SHP77 (cell line): Measurements from ENCODE around the gene GPR161.

ENCODE experiments used
- DNase-seq, 2 experiments: peaks; one replicate each; lab custom pipeline; 2025; lab: John Stamatoyannopoulos, UW

The GPR161 gene

DNA sequence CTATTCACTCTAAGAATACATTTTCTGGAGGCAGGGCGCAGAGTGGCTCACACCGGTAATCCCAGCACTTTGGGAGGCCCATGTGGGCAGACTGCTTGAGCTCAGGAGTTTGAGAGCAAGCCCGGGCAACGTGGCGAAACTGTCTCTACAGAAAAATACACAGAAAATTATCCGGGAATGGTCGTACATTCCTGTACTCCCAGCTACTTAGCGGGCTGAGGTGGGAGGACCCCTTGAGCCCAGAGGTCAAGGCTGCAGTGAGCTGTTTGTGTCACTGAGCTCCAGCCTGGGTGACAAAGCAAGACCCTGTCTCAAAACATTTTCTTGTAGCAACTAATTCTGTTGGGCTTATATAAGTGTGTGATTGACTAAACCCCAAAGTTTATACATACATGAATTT, 30.5 kb downstream of the GPR161 start:
- DNase-seq = no peak

DNA sequence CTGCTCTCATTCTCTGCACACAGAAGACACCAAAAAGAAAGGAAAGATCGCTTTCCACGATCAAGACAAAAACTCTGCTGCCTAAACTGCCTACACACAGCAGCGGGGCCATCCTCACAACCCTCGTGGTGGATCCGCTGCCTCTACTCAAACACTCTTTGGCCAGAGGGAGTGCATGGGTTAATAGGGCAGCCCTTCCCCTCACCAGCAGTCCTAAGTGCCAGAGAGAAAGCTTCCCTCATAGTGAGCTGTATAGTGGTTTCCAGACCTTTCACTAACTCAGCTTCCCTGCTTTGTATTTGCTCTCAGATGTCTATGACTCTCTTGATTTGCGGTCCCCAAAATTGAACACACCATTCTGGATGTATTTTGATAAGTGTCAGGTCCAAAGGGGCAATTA, 30.9 kb downstream of the GPR161 start:
- DNase-seq = no peak

DNA sequence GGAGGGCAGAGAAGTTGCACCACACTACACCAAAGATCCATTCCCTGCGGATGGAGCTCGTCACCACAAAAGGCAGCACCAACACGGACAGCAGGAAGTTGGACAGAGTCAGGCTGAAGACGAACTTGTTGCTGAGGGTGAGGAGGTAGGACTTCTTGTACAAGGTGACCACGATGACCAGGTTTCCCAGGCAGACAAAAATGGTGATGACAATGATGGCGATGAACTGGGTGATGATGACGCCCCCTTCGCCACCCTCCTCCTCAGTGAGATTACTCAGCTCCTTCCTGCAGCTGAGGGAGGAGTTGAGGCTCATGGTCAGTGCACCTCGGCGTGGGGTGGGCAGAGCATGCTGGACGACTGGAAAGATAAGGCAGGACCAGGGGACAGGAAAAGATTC, 32.2 kb downstream of the GPR161 start:
- no peak for DNase-seq

DNA sequence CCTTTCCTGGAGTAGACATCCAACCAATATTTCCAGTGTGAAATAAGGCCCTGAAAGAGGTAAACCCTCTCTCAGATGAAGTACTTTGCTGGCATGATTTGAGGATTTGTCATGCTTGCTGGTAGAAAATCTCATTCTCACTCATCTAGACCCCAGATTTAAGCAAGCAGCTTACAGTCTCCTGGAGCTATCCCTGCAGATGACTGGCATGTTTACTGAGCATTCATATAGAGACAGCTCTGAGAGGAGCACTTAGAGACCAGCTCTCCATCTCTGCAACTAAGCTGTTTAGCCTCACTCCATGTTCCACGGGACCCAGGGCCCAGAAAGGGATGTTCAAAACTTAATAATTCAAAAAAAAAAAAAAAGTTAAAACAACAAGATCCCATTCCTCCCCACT, 34.2 kb downstream of the GPR161 start:
- no peak for DNase-seq

DNA sequence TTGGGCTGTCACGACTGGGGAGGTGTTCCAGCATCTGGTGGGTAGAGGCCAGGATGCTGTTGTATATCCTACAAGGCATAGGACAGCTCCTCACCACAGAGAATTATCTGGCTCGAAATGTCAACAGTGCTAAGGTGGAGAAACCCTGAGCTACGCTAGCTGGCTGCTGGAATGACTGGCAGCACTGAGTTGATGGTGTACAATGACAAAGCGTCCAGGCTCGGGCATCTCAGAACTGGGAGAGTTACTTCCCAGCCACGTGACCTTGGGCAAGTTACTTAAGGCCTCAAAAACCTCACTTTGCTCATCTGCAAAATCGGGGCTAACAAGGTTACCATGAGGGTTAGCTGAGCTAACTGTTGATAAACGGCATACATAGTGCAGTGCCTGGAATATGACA, 35.4 kb downstream of the GPR161 start:
- no peak for DNase-seq

DNA sequence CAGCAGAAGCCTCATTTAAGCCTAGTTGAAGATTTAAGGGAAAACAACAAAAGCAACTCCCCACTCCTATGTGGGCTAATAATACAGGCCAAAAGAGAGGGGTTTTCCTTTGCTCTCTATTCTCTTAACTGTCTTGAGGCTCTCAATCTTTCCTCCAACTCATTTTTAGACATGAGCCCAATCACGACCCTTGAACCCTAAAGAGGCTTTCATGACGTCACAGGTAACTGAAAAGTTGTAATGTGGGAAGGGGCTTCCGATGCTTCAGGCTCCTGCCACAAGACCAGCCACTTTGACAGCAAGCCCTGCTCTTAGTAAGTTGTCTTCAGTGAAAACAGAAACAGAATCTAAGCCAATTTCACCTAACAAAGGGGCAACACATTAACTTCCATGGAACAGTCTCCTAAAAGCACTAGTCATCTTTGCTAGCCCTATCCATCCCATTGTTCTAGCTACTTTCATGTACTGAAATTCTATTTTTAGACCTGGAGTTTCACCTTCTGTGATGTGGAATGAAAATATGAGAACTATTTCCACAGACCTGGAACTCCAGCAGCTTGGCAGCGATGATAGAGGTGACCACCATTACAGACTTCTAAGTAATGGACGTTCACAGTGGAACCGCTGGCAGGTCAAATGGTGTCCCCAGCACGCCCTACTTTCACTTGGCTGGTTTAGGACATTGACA, 36.3 kb downstream of the GPR161 start:
- no peak for DNase-seq

DNA sequence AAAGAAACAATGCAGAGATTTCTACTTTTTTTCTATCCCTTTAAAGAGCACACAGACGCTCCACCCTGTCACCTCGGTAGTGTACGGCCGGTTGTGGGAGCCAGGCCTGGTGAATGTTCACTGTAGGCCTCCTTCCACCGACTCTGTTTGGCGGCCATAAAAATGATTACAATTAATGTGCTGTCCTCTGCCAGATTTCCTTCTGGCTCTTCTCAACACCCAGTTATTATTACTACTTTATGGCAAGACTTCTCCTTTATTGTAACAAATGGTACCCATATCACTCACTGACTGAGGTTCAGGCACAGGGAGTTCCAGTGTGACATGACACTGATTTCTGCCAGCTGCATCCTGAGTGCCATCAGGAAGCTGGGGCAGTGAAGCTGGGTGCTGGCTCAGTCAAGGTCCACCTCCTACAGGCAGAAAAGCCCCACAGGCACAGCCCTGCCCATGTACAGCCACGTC, 37.4 kb downstream of the GPR161 start:
- no peak for DNase-seq

DNA sequence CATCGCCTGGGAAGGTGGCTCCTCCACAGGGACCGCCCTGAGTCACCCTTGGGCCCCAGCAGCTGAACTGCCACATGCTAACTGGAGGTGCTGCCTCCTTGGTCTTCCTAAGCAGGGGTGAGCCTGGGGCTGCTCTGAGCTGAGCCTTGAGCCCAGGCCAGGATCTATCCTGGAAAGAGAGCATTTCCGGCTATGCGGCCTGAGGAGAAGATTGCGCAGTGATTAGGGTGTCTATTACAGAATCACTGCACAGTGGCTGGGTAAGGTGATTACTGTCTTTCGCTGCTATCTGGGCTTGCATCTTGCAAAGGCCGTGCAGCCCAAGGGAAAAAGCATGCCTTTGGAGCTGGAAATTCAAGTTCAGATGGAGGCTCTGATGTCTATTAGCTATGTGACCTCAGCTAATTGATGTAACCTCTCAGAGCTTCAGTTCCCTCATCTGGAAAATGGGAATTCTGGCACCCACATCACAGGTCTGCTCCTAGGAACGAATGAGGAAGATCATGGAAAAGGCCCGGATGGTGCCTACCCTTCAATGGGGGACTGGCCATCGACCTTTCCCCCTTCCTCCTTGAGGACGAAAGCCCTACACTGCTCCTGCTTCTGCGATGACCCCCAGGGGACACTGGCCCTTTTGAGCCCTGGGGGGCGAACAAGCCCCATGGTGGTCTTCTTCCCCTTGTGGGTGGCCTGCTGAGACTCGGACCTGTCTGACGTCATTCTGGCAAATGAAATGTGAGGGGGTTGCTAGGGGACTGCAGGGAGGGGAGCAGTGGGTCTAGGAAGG, 38.0 kb downstream of the GPR161 start:
- no peak for DNase-seq

DNA sequence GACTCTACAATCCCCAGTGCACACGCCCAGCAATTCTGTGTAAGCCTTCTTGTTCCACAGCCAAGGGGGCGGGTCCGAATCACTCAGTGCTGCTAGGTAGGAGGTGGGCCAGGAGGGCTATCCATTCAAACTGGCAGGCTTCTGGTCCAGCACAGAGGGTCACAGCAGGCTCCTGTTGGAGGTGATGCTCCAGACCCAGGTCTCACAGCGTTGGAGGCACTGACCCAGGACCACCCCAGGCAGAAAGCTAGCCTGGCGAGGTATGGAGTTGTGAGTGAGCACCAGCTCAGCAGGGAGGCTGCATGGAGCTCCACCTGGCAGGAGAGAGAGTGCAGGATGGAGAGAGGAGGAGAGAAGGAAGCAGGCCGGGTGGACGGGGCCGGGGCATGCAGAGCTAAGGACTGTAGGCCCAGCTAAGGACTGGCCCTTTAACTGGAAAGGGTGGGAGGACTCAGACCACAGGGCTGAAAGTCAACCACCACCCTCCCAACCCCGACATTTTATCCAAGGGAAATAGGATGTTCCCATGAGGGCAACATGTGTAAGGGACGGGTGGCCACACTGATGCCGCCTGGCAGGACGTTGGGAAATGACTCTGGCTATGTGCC, 38.7 kb downstream of the GPR161 start:
- no peak for DNase-seq

DNA sequence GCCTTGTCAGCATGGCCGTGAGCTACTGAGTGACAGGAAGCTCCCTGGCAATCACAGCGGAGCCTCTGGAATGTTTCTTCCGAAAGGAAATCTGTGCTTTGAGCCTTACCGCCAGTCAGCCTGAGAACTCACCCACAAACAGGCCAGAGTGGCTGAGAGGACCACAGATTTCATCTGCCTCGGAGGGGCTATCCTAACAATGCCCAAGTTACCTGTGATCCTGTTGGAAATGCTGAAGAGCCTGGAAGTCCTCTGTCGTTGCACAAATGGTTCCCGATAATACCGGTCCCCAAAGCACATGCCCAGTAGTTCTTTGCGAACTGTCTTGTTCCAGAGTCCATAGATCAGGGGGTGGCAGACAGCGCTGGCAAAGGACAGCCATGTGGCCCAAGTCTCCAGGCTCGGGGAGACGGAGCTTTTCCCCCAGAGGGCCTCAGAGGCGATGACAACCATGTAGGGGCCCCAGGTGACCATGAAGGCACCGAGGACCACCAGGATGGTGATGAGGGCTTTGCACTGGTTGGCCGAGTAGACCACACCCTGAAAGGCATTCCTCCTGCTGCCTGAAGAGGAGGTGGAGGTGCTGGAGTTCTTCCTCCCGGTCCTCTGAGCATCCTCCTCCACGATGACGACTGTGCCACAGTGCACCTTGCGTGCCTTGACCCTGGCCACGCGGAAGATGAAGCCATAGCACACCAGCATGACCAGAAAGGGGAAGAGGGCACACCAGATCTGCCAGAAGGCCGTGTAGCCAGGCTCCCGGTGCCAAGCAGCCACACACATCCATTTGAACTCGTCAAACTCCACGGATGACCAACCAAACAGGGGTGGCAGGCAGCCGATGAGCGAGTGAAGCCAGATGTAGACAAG, 40.2 kb downstream of the GPR161 start:
- no peak for DNase-seq

DNA sequence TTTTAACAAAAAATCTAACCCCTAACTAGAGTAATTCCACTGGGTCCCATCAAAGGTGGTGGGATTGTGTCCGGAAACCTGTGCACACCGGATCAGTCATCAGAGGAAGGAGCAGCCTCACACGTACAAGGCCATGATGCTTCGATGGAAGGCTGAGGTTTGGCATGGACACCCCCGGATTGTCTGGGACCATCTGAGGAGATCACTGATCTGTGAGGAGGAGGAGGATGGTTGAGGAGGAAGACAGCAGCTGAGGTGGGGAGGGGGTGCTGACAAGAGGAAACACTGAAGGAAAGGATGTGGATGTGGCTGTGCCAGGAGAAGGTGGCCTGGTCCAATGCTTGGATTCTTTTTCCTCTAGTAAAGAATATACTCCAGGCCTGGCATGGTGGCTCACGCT, 41.3 kb downstream of the GPR161 start:
- no peak for DNase-seq

DNA sequence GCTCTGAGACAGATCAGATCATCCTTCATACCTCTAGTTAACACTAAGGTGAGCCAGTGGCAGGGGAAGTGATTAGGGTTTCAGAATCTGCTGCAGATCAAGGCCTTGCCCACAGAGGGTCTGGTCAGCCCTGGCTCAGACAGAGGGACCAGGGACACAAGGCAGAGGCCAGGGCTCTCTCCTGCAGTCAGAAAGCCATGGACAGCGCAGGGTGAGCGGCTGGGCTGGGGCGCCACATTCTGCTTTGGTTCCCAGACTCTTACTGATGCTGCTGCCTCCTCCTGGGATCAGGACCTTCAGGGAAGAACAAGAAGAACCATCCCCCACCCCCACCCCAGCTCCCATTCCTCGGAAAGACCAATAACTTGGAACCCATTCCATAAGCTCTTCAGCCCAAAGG, 43.1 kb downstream of the GPR161 start:
- no peak for DNase-seq

DNA sequence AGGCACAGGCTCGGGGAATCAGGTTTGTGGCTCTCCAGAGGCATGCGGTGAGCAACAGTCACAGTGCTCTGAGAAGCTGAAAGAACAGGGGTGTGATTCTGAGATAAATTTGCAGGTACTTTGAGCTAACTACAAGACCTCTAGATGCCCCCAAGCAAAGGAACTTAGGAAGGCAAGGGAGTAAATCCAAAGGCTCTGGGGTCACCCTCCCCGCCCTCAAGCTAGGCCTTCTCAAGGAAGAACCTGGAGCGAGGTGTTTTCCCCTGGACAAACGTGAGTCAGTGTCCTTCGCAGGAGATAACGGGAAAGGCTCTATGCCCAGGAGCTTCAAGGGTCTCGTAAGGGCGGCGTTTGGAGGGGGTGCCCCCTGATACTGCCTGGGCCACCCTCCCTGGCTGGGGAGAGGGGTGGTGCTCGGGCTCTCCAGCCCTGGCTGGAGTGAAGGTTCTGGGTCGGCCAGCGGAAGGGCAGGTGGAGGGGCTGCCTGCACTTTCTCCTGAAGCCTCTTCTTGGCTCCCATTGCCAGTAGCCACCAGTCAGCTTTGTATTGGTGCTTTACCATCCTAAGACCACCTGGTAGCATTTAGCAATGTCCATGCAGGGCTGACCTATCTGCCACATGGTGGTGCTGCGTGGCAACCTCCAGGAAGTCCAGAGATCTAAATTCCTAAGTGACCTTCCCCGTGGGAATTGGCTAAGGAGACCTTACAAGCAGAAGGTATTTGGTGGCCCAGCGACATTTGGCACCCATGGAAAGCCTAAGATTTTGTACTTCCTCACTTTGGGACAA, 44.0 kb downstream of the GPR161 start:
- DNase-seq = peak; percentile 45 to 56

DNA sequence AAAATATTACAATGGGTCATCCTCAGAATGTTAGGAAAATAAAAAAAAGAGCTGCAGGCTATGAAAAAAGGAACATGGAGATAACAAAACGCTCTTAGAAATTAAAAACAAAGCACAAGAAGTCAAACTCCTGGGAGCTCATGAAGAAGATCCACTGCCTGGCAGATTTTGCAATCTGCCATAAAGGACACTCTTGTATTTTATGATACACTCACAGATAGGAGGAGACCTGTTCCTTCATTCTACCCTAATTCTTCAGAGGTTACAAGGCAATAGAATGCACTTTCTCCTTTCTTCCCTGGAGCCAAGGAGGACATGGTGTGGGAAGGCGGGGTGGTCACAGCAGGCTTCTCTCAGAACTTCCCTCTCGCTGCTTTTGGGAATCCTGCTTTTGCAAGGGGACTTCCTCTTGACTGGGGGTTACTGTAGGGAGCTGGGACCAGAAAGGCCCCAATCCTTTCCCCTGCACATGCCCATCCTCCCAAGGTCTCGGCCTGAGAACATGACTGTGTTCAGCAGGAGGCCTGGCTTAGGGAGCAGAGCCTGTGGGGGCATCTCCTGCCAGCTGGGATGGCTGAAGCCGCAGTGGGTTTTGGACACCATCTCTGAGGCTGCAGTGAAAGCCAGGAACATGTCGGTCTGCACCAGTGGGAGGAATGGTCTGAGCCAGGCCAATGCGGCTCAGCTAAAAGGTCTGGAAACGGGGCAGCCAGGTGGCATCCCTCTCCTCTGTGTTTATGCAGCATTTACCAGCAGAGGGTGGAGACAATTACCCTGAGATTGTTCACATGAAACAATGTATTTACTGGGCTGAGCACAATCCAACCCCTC, 44.8 kb downstream of the GPR161 start:
- no peak for DNase-seq

DNA sequence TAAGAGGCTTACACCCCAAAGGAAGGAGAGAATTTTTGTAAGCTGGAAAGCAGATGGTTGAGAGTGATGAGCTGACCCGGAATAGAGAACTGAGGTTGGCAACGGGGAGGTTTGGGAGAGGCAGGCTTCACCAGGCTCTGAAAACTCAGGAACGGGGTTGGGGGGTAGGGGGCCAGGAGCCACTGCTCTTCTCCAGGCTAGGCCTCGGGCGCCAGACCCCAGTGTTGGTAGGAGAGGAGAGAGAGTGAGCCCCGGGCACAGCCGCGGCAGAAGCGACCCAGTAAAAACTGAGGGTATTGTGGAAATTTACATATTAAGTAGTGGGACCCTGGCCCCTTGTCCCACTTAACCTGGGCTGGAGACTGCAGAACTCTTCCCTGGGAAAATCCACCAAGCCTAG, 45.7 kb downstream of the GPR161 start:
- no peak for DNase-seq

DNA sequence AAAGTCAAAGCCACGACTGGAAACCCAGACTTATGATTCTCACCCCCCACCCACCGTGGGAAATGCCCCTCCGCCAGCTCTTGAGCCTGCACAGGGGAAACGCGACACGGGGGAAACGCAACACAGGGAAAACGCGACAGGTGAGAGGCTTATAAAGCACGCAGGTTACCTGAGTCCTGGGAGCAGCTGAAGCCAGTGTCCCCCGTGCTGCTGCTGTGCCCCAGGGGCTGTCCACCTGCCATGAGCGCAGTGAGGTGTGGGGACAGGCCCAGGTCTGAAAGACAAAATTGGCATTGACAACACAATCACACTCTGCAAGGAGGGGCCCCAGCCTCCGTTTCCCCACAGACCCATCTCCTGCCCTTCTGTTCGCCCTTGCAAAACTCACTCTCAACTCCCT, 46.3 kb downstream of the GPR161 start:
- no peak for DNase-seq

DNA sequence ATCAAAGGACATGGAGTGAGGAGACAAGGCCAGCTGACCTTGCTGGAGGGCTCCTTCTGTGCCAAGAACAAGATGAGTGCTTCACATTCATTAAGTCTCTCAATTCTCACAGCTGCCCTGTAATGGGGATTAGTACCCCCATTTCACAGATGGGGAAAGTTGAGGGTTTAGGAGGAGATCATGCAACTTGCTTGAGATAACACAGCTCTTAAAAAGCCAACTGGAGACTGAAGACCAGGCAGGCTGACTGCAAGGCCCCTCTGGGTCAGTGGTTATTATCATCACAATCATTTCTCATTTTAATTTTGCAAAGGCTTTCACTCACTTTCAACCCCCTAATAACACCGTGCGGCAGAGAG, 46.8 kb downstream of the GPR161 start:
- no peak for DNase-seq

DNA sequence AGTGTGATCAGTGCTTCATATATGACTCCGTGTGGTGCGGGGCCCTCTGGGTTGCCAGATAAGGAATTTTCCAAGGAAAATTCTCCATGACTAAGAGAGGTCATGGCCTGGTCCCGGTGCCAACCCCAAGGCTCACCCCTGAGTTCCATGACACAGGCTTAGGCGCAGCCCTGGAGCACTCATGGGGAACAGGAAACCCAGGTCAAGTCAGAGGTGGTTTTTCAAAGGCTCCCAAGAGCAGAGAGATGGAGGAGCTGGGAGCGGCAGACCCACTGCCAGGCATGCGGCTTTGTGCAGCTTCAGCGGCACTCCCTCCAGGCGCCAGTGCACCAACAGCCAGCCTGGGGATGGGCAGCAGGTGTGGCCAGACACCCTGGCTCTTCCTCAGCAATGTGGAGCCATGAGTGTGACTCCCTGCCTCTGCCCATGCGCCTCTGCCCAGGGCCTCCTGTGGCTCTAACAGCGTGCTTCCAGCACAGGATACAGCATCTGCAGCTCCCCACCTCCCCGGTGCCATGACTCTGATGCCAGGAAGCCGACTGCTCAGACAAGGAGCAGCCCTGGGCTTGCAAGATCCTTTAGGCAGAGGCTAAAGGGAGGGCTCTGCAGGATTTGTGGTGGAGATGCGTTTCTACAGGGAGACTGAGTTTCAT, 47.3 kb downstream of the GPR161 start:
- DNase-seq = no peak

DNA sequence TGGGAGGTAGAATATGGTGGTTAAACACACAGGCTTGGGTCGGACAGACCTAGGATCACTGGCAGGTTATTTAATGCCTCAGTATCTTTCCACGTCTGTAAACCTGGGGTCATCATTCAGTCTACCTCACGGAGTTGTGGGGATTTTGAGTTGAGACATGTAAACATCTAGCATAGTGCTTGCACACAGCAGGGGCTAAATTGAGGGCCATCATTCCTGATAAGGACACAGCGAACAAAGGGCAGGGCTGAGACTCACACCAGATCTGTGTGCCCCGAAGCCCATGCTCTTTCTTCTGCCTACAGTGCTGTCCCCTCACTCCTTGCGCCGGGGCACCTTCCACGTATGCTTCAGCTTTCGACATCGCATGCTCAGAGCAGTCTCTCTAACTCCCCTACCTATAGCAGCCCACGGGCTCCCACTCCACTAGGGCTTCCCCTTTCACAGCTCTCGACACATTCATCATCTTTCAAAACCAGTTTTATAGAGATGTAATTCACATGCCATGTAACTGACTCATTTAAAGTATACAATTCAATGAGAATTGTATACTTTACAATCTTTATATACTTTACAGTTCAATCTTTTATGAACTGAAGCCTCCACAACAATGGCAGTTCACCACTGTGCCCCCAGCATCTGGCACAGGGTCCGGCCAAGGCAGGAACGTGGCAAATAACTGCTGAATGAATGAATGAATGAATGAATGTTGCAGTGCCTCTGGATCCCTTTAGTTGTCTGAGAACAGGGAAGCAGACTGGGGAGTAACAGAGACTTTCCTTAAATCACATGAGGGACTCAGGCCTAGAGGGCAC, 48.0 kb downstream of the GPR161 start:
- DNase-seq = no peak
